Activated B cell treated with CpG ODN at 0.5 μM for 24 hours (primary cell): ENCODE results near the gene AUTS2. TPM values are rescaled to one million over a fixed set of nuclear protein-coding genes. Genes with fewer than 3 reads are reported as not detected.

Experiments used
- ATAC-seq: fragments of 200-7000 bp; cut with Tn5 transposase; one replicate; pipeline ENCODE4 v1.10.0; 2021; ENCODE audit warnings: low read depth, mild to moderate bottlenecking, moderate library complexity
- CTCF ChIA-PET: fragments of 350-600 bp; sonication (Branson Sonifier 250); formaldehyde crosslinking; loops from one replicate; lab custom pipeline; 2021; ENCODE audit warnings: antibody characterized with exemption; lab: Charles Lee
- POLR2A ChIA-PET: fragments of 350-600 bp; sonication (Branson Sonifier 250); formaldehyde crosslinking; loops from one replicate; lab custom pipeline; 2021; ENCODE audit warnings: antibody characterized with exemption; lab: Charles Lee
- DNase-seq: peaks from one replicate; pipeline ENCODE4 v3.0.0; 2022
- H3K27ac Mint-ChIP-seq: one replicate; pipeline ENCODE4 v1.8.0; 2020; ENCODE audit warnings: mixed read lengths
- H3K27me3 Mint-ChIP-seq: one replicate; pipeline ENCODE4 v1.8.0; 2021; ENCODE audit warnings: mixed read lengths
- H3K36me3 Mint-ChIP-seq: one replicate; pipeline ENCODE4 v1.8.0; 2021; ENCODE audit warnings: low read depth, mixed read lengths
- H3K4me1 Mint-ChIP-seq: one replicate; pipeline ENCODE4 v1.8.0; 2021; ENCODE audit warnings: mixed read lengths
- H3K4me3 Mint-ChIP-seq: one replicate; pipeline ENCODE4 v1.8.0; 2020; ENCODE audit warnings: mild to moderate bottlenecking, mixed read lengths
- H3K9me3 Mint-ChIP-seq: one replicate; pipeline ENCODE4 v1.8.0; 2020; ENCODE audit warnings: mixed read lengths
- intact Hi-C: fragments of 100-400 bp; cut with micrococcal nuclease; formaldehyde crosslinking; loops from one replicate; pipeline ENCODE4 v1.15.1; 2024
- total RNA-seq: library from RNA; stranded (reverse); gene quantifications from 2 replicates; pipeline ENCODE4 v1.2.3, GENCODE V29; 2022
- TF ChIP-seq, protein P1 (sequence below): fragments of 200-600 bp; IDR thresholded peaks from one replicate; pipeline ENCODE4 v1.8.0; 2022; ENCODE audit warnings: antibody characterized with exemption, mild to moderate bottlenecking

Gene AUTS2
- total RNA-seq, 1 donor from 2014 or later, result 15.9 TPM

GRCh38 chr7:69871213-69871885, 273.1 kb downstream of the AUTS2 start:
- H3K27ac Mint-ChIP-seq, result no peak overlapping the region
- intact Hi-C loops, result no loop called here
- DNase-seq (no peak), ATAC-seq (no peak)
- peaks cover 2% of the 10 kb centered on the region for H3K36me3 Mint-ChIP-seq
- no peak overlapping the region for H3K4me3 Mint-ChIP-seq
- TF ChIP-seq, protein P1, sequence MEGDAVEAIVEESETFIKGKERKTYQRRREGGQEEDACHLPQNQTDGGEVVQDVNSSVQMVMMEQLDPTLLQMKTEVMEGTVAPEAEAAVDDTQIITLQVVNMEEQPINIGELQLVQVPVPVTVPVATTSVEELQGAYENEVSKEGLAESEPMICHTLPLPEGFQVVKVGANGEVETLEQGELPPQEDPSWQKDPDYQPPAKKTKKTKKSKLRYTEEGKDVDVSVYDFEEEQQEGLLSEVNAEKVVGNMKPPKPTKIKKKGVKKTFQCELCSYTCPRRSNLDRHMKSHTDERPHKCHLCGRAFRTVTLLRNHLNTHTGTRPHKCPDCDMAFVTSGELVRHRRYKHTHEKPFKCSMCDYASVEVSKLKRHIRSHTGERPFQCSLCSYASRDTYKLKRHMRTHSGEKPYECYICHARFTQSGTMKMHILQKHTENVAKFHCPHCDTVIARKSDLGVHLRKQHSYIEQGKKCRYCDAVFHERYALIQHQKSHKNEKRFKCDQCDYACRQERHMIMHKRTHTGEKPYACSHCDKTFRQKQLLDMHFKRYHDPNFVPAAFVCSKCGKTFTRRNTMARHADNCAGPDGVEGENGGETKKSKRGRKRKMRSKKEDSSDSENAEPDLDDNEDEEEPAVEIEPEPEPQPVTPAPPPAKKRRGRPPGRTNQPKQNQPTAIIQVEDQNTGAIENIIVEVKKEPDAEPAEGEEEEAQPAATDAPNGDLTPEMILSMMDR, result no peak
- POLR2A ChIA-PET, result no interaction called here
- no peaks in the 10 kb centered on the region for H3K27me3 Mint-ChIP-seq
- CTCF ChIA-PET, result no interaction called here
- peaks cover 23% of the 10 kb centered on the region for H3K4me1 Mint-ChIP-seq
- H3K9me3 Mint-ChIP-seq, result peaks cover 2% of the 10 kb centered on the region

DNA sequence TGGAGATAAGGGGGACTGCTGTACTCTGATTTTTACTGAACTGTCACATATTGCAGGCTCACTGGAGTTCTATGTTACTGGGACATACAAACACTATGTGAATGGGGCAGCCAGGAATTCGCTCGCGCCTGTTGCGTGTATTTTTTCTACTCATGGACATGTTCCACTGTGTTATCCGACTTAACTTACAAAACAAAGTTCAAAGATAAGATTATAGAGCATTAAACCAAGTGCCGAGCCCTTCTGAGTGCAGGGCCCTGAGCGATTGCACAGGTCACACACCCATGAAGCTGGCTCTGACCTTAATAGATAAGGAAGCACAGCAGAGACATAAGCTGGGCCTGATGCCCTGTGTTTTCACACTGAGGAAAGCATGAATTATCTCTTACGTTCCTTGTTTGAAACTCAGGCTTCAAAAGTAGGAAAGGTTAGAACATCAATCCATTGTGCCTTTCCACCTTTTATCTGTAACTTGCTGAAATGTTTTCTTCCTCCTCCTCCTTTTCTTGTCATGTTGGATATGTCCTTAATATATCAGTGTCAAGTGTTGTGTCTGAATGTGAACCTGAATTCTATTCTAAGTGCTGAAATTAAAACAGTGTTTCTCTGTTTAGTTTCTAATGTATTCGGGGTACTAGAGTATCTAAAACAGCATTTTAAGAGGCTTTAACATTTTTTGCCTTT, 273.8 kb downstream of the AUTS2 start:
- ATAC-seq (no peak), DNase-seq (no peak)
- Mint-ChIP-seq H3K4me3 (no peak overlapping the region), H3K36me3 (peaks cover 2% of the 10 kb centered on the region), H3K4me1 (peaks cover 28% of the 10 kb centered on the region), H3K9me3 (peaks cover 2% of the 10 kb centered on the region), H3K27me3 (no peaks in the 10 kb centered on the region), H3K27ac (no peak overlapping the region)
- CTCF ChIA-PET, result no interaction called here
- POLR2A ChIA-PET, result no interaction called here
- intact Hi-C loops, result no loop called here
- TF ChIP-seq, protein P1, result no peak

GRCh38 chr7:69873512-69873911, 275.2 kb downstream of the AUTS2 start:
- Mint-ChIP-seq H3K4me1 (peaks cover 35% of the 10 kb centered on the region), H3K36me3 (peaks cover 2% of the 10 kb centered on the region), H3K27ac (no peak overlapping the region), H3K4me3 (no peak overlapping the region), H3K9me3 (peaks cover 2% of the 10 kb centered on the region), H3K27me3 (no peaks in the 10 kb centered on the region)
- intact Hi-C loops, result no loop called here
- ATAC-seq, result no peak
- DNase-seq, result no peak
- ChIA-PET CTCF (no interaction called here), POLR2A (interaction anchor here (0.6 to 0.8 kb wide), 3 partner anchors 21 to 125 kb away, joined by 3 to 4 read pairs (median 3); no protein-coding TSS in a partner anchor)
- TF ChIP-seq, protein P1, result no peak

GRCh38 chr7:69878015-69878414, 279.7 kb downstream of the AUTS2 start:
- intact Hi-C loops, result no loop called here
- peaks cover 54% of the 10 kb centered on the region for H3K4me1 Mint-ChIP-seq

DNA sequence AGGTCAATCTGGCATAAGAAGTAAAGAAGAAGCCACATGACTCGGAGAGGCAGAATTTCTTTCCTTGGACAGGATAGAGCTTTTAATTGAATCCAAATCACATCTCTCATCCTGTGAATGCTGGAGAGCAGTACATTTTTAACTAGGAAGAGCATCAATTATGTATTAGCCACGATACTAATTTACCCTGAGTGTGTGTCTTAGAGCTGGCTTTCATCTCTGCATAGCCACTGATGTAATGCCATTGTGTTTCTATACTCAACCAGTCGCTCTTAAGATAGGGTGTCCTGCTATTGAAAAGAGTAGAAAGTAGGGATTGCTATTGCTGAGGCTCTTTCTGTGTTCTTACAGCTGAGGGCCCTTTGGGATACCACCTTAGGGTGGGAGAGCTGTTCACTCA, 280.3 kb downstream of the AUTS2 start:
- POLR2A ChIA-PET, result no interaction called here
- CTCF ChIA-PET, result no interaction called here
- TF ChIP-seq, protein P1, result no peak
- ATAC-seq, result no peak
- Mint-ChIP-seq H3K27ac (no peak overlapping the region), H3K4me1 (peaks cover 49% of the 10 kb centered on the region), H3K9me3 (peaks cover 2% of the 10 kb centered on the region), H3K36me3 (peaks cover 2% of the 10 kb centered on the region), H3K4me3 (no peak overlapping the region), H3K27me3 (no peaks in the 10 kb centered on the region)
- intact Hi-C loops, result no loop called here
- DNase-seq, result no peak

More at GRCh38 chr7:69878015-69878414, 279.7 kb downstream of the AUTS2 start:
- no peaks in the 10 kb centered on the region for H3K36me3 Mint-ChIP-seq
- ATAC-seq (no peak), DNase-seq (no peak)
- TF ChIP-seq, protein P1, result no peak
- H3K4me3 Mint-ChIP-seq, result no peak overlapping the region
- ChIA-PET POLR2A (no interaction called here), CTCF (no interaction called here)
- H3K27ac Mint-ChIP-seq, result no peak overlapping the region
- peaks cover 2% of the 10 kb centered on the region for H3K9me3 Mint-ChIP-seq
- no peaks in the 10 kb centered on the region for H3K27me3 Mint-ChIP-seq
